ENCODE data around the gene GPATCH4.

The GPATCH4 gene

DNA sequence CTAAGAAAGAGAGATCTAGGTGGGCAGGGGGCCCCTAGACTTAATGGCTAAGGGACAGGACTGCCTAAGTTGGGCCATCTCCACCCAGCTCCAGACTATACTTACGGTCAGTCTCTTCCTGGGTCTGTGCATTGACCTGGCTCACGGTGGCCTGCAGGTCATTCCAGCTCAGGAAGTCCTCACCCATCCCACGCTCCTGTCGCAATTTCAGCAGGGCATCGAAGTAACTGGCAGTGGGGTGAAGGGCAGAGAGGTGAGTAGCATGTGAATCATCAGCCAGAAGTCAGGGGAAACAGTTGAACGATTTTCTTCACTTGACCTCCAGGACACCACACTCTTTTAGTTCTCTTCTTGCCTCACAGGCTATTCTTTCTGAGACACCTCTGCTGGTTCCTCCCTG, 49.4 kb downstream of the GPATCH4 start:
- DNase-seq (ENCODE audit: insufficient read length, low spot score) (no peak), FAIRE-seq (no peak)

DNA sequence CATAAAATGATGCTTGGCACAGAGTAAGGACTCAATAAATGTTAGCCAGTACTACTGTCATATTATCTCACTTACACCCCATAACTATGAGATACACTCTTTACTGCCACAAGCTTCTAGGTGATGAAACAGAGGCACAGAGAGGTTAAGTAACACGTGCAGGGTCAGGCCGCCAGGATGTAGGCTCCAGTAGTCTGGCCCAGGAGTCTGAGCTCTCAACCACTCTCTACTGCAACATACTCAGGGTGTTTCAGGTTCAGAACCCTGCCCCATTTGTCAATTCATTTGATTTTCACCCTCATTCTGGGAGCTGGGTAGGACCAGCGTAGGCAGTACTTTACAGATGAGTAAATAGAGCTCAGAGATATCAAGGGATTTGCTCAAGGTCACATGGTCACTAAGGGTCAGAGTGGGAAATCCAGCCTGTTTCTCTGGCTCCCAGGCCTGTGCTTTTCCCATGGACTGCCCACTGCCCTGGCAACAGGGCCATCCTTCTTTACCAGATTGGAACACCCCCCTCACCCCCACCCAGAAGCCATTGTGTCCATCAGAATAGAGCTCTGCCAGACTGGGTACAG, 50.1 kb downstream of the GPATCH4 start:
- DNase-seq (ENCODE audit: insufficient read length, low spot score) = no peak
- FAIRE-seq = no peak

DNA sequence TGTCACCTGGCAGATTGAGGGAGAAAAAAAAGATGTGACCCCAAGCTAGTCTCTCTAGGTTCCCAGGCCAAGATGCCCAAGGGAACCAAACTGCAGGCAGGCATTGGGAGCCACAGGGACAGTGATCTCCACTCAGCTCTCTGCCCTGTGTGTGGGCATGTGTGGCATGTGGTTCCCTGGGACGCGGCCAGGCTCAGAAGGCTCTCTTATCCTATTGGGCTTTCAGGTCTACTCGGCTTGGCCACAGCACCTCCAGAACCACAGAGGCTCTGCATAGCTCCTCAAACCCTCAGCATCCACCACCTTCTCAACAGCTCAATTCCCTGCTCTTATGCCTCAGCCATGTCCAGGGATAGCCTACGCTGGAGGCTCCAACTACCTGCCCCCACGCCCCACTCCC, 50.9 kb downstream of the GPATCH4 start:
- FAIRE-seq (no peak), DNase-seq (ENCODE audit: insufficient read length, low spot score) (no peak)

DNA sequence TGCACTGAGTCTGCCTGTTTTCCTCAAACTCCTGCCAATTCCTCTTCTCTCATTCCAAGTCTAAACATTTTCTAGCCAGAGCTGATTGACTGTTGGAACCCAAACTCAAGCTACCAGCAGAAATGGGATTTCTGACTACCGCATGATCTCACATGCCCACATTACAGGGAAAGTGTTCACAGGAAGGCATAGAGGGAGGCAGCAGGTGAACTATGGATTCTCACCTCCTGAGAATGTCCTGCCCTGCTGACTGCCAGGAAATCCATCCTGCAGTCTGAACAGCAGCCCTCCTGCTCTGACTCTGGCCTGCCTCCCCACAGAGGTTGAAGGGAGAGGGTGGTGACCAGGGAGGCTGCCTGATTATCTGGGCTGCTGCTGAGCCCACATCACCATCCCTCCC, 51.4 kb downstream of the GPATCH4 start:
- FAIRE-seq (no peak), DNase-seq (ENCODE audit: insufficient read length, low spot score) (no peak)

DNA sequence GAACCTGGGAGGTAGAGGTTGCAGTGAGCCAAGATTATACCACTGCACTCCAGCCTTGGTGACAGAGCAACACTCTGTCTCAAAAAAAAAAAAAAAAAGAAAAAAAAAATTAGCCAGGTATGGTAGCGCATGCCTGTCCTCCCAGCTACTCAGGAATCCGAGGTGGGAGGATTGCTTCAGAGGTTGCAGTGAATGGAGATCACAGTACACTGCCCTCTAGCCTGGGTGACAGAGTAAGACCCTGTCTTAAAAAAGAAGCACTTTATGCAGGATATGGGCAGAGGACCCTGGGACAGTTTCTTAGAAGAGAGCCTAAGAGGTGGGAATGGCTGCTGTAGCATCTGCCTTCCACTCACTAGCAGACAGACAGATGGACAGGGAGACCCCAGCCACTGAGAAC, 51.9 kb downstream of the GPATCH4 start:
- DNase-seq (ENCODE audit: insufficient read length, low spot score) (no peak), FAIRE-seq (no peak)

DNA sequence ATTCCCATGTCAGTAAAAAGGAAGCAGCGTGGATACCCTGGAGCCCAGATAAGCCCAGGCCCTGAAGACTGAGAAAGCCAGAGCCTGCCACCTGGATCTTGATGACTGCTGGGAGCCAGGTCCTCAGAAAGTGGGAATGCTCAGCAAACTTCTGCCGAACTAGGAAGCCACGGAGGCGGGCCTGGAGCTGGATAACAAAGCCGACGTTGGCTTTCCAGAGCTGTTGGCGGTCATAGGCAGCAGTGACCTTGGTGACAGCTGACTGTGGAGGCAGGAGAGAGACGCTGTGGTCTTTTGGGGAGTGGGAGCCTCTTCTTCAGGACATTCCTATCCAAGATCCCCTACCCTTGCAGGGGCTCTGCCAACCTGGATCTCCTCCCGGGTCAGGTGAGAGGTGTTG, 53.3 kb downstream of the GPATCH4 start:
- no peak for FAIRE-seq
- DNase-seq (ENCODE audit: insufficient read length, low spot score) = no peak

DNA sequence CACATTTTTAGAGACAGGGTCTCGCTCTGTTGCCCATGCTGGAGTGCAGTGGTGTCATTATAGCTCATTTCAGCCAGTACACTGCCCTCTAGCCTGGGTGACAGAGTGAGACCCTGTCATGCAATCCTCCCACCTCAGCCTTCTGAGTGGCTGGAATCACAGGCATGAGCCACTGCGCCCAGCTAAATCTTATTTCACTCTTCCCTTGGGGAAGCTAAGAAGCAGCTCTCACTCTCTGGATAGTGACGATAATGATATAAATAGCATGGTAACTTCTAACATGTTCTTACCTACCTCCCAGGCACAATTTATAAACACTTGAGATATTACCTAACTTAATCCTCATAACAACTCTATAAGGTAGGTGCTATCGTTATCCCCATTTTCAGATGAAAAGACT, 53.8 kb downstream of the GPATCH4 start:
- DNase-seq (ENCODE audit: insufficient read length, low spot score) (no peak), FAIRE-seq (no peak)

DNA sequence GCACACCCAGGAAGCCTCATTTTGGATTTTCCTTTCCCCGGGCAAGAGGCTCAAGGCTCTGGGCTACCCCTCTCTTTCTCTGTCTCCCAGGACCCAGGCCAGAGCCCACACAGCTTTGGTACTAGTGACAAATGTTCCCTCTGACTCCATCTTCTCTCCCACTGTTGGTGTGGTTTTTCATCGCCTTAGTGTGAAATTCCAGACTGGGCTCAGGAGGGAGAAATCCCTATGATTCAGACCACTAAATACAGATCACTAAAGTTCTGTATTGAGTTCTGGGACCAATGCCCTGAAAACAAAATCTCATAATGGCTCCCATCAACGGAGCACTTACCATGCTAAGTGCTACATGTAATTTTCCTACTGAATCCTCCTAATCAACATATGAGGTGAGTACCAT, 55.0 kb downstream of the GPATCH4 start:
- DNase-seq (ENCODE audit: insufficient read length, low spot score) (no peak), FAIRE-seq (no peak)

DNA sequence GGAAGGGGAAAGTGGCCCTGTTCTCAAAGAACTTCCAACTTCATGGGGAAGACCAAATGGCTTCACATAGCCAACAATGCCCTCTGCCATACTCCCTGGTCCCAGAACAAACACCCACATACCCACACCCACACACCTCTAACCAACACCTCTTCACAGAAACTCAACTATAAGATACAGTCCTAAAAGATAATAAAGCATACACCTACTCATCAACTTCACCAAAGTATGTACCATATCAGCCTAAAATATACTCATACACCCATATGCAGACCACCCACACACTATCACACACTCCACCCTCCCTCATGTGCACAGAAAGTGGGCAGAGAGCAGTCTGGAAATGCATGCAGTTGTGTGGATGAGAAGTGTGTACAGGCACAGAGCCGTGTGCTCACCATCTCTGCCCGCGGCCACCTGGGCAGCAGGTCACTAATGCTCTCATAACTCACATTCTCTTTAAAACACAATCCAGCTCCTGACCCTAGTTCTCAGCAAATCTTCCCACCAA, 56.6 kb downstream of the GPATCH4 start:
- no peak for DNase-seq (ENCODE audit: insufficient read length, low spot score)
- FAIRE-seq = no peak
